Mesothelial cell of epicardium (in vitro differentiated cells): ENCODE results near the gene SMC6. TPM values are rescaled to one million over a fixed set of nuclear protein-coding genes. Genes with fewer than 3 reads are reported as not detected.

Experiments used
- DNase-seq, 2 experiments: peaks; one replicate each; pipeline ENCODE4 v3.0.0; 2021; ENCODE audit warnings: low spot score in 2 of 2; ENCODE audit not compliant: unreplicated experiment in 2 of 2
- H3K27ac Mint-ChIP-seq: 2 replicates; pipeline ENCODE4 v1.8.0; 2021; ENCODE audit warnings: mixed read lengths
- H3K27me3 Mint-ChIP-seq: 2 replicates; pipeline ENCODE4 v1.8.0; 2021; ENCODE audit warnings: low read depth, mixed read lengths
- H3K36me3 Mint-ChIP-seq: 2 replicates; pipeline ENCODE4 v1.8.0; 2021; ENCODE audit warnings: mixed read lengths
- H3K4me1 Mint-ChIP-seq: 2 replicates; pipeline ENCODE4 v1.8.0; 2021; ENCODE audit warnings: mixed read lengths
- H3K4me3 Mint-ChIP-seq: 2 replicates; pipeline ENCODE4 v1.8.0; 2021; ENCODE audit warnings: mild to moderate bottlenecking, moderate library complexity, mixed read lengths
- H3K9me3 Mint-ChIP-seq: 2 replicates; pipeline ENCODE4 v1.8.0; 2021; ENCODE audit warnings: mixed read lengths
- CTCF ChIP-seq: fragments of 200-600 bp; sonication (generic); IDR thresholded peaks from one replicate; pipeline ENCODE4 v1.5.0; 2021; ENCODE audit warnings: antibody characterized with exemption; ENCODE audit not compliant: unreplicated experiment
- total RNA-seq: library from RNA; stranded (reverse); gene quantifications from 3 replicates; pipeline ENCODE4 v1.2.1, GENCODE V29; 2021

SMC6 gene
- total RNA-seq, 1 donor from 2014 or later = 24.7 TPM

- TF ChIP-seq CTCF = no peak
- Mint-ChIP-seq H3K36me3 (no peaks in the 10 kb centered on the region), H3K27ac (no peak overlapping the region), H3K4me3 (no peak overlapping the region), H3K4me1 (no peaks in the 10 kb centered on the region), H3K27me3 (no peaks in the 10 kb centered on the region), H3K9me3 (no peaks in the 10 kb centered on the region)
- no peak for DNase-seq
These were observed 116.3 kb downstream of the SMC6 start for GRCh38 chr2:17637131-17637906.

GRCh38 chr2:17636257-17636656, 117.4 kb downstream of the SMC6 start:
- Mint-ChIP-seq H3K27me3 (no peaks in the 10 kb centered on the region), H3K27ac (no peak overlapping the region), H3K36me3 (no peaks in the 10 kb centered on the region), H3K4me3 (no peak overlapping the region), H3K4me1 (no peaks in the 10 kb centered on the region), H3K9me3 (no peaks in the 10 kb centered on the region)
- DNase-seq = no peak
- TF ChIP-seq CTCF = no peak

- H3K4me3 Mint-ChIP-seq = no peak overlapping the region
- TF ChIP-seq CTCF = no peak
- no peak for DNase-seq
- no peak overlapping the region for H3K27ac Mint-ChIP-seq
- H3K36me3 Mint-ChIP-seq = no peaks in the 10 kb centered on the region
- no peaks in the 10 kb centered on the region for H3K27me3 Mint-ChIP-seq
- H3K4me1 Mint-ChIP-seq = no peaks in the 10 kb centered on the region
- no peaks in the 10 kb centered on the region for H3K9me3 Mint-ChIP-seq
These were observed 118.6 kb downstream of the SMC6 start for GRCh38 chr2:17634997-17635396.

- H3K4me3 Mint-ChIP-seq = no peak overlapping the region
- peaks cover 6% of the 10 kb centered on the region for H3K9me3 Mint-ChIP-seq
- TF ChIP-seq CTCF = no peak
- DNase-seq = no peak
- peaks cover 4% of the 10 kb centered on the region for H3K4me1 Mint-ChIP-seq
- H3K36me3 Mint-ChIP-seq = no peaks in the 10 kb centered on the region
- no peaks in the 10 kb centered on the region for H3K27me3 Mint-ChIP-seq
- no peak overlapping the region for H3K27ac Mint-ChIP-seq
These were observed 123.5 kb downstream of the SMC6 start for GRCh38 chr2:17630089-17630488.

- H3K4me3 Mint-ChIP-seq = no peak overlapping the region
- H3K4me1 Mint-ChIP-seq = peaks cover 4% of the 10 kb centered on the region
- no peaks in the 10 kb centered on the region for H3K27me3 Mint-ChIP-seq
- no peak for TF ChIP-seq CTCF
- no peak for DNase-seq
- no peak overlapping the region for H3K27ac Mint-ChIP-seq
- peaks cover 18% of the 10 kb centered on the region for H3K9me3 Mint-ChIP-seq
- no peaks in the 10 kb centered on the region for H3K36me3 Mint-ChIP-seq
These were observed 125.0 kb downstream of the SMC6 start for GRCh38 chr2:17628349-17629261.
